Posterior vena cava (tissue), 2 donors: Measurements from ENCODE around the gene OR2H2. TPM values are rescaled to one million over a fixed set of nuclear protein-coding genes. Genes with fewer than 3 reads are reported as not detected.

Experiments
- DNase-seq: peaks from one replicate; pipeline ENCODE4 v3.0.0-alpha.2; 2020; ENCODE audit warnings: low spot score
- intact Hi-C, 2 donors: fragments of 100-400 bp; cut with DNase I; formaldehyde crosslinking; loops; one replicate each; pipeline versions ENCODE4 v1.14.1 to v1.14.2; 2022 to 2023
- total RNA-seq, 2 donors: library from RNA; stranded (reverse); fragmentation: NEBNext Ultra II Directional; extraction: Animal tissue kit (Norgen Biotek cat#: 25700); gene quantifications; one replicate each; pipeline ENCODE4 v1.2.1, GENCODE V29; 2021
- donor health status: DM: yes; HTN: yes; CAD: no.
- donor health status: DM: yes; HTN: yes; CAD: no.

Gene OR2H2
- total RNA-seq, 2 donors from 2014 or later: not detected

- intact Hi-C loops: no loop called here
- DNase-seq: no peak
Observed at GRCh38 chr6:29626948-29627754, 42.2 kb downstream of the OR2H2 start.

- DNase-seq: peak; percentile 88
- intact Hi-C loops: no loop called here
Observed at GRCh38 chr6:29627755-29628418, 43.0 kb downstream of the OR2H2 start.

- intact Hi-C loops: no loop called here
- peak; percentile 90 for DNase-seq
Observed at GRCh38 chr6:29628419-29629281, 43.7 kb downstream of the OR2H2 start.

- no peak for DNase-seq
- intact Hi-C loops: no loop called here
Observed at GRCh38 chr6:29629571-29629970, 44.6 kb downstream of the OR2H2 start.

GRCh38 chr6:29630315-29630714, 45.4 kb downstream of the OR2H2 start:
- intact Hi-C loops: no loop called here
- DNase-seq: no peak

- DNase-seq: no peak
- intact Hi-C loops: no loop called here
Observed at GRCh38 chr6:29631209-29631810, 46.4 kb downstream of the OR2H2 start.

GRCh38 chr6:29631860-29632731, 47.2 kb downstream of the OR2H2 start:
- DNase-seq: peak; percentile 89

GRCh38 chr6:29632789-29633533, 48.0 kb downstream of the OR2H2 start, which contains the start of gene GABBR1:
Gene GABBR1 (minus strand): TSS chr6:29633183. CDS start chr6:29632385, 798 bp downstream.
- intact Hi-C loops: no loop called here
- peak; percentile 95 for DNase-seq

More at GRCh38 chr6:29631860-29632731, 47.2 kb downstream of the OR2H2 start:
- intact Hi-C loops: no loop called here

- intact Hi-C loops: no loop called here
- no peak for DNase-seq
Observed at GRCh38 chr6:29633534-29633905, 48.6 kb downstream of the OR2H2 start.

- intact Hi-C loops: no loop called here
- DNase-seq: no peak
Observed at GRCh38 chr6:29637247-29637646, 52.3 kb downstream of the OR2H2 start.

Other genes with a start within 250 kb of the OR2H2 start
- not detected for gene OR5V1, start 216.3 kb upstream of the OR2H2 start, total RNA-seq
- gene OR12D3, start 209.8 kb upstream of the OR2H2 start, total RNA-seq: not detected
- gene OR12D2, start 189.5 kb upstream of the OR2H2 start, total RNA-seq: not detected
- not detected for gene OR12D1, start 170.2 kb upstream of the OR2H2 start, total RNA-seq
- not detected for gene OR10C1, start 145.8 kb upstream of the OR2H2 start, total RNA-seq
- not detected for gene OR11A1, start 128.1 kb upstream of the OR2H2 start, total RNA-seq
- not detected for gene OR2H1, start 128.0 kb upstream of the OR2H2 start, total RNA-seq
- not detected for gene MAS1L, start 97.2 kb upstream of the OR2H2 start, total RNA-seq
- under 1 TPM in 1 of 2 donors, not detected in 1; 0.24 TPM for gene UBD, start 25.4 kb upstream of the OR2H2 start, total RNA-seq
- gene GABBR1, start 48.1 kb downstream of the OR2H2 start, total RNA-seq: 10 to 100 TPM; 48.4 to 53.0 TPM
- gene MOG, start 72.0 kb downstream of the OR2H2 start, total RNA-seq: under 1 TPM in 1 of 2 donors, not detected in 1; 0.69 TPM
- gene ZFP57, start 96.0 kb downstream of the OR2H2 start, total RNA-seq: 1 to 10 TPM in 1 of 2 donors, under 1 TPM in 1; 0.24 to 6.5 TPM
- 10 to 100 TPM; 31.5 to 61.8 TPM for gene HLA-F, start 138.3 kb downstream of the OR2H2 start, total RNA-seq
- under 1 TPM in 1 of 2 donors, not detected in 1; 0.19 TPM for gene HLA-G, start 242.7 kb downstream of the OR2H2 start, total RNA-seq